GM21526 (cell line): ENCODE results near the gene RYR3.

ENCODE experiments used
- ATAC-seq: cut with Tn5 transposase; IDR thresholded peaks from one replicate; pipeline ENCODE4 v1.9.1; 2021; ENCODE audit warnings: moderate library complexity; ENCODE audit not compliant: unreplicated experiment, low FRiP score

Gene RYR3

GRCh38 chr15:33678602-33679001, 367.8 kb downstream of the RYR3 start:
- no peak for ATAC-seq

- no peak for ATAC-seq
These were observed 368.3 kb downstream of the RYR3 start for GRCh38 chr15:33679061-33679460.

DNA sequence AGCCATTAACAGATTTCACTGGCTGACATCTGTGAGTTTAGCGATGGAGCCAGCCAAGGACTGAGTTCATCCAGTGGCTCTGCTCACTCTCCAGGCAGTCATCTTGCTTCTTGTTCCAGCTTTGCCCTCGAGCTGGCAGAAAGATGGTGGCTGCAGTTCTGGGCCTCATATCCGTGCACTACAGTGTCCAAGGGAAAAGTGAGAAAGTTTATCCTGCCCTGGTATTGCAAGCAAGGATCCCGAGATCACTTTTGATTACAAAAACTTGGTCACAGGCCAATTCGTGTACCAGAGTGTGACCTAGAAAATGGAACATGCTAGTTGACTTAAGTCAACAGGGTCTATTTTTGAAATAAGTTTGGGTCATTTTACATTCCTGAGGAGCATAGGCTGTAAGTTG, 369.6 kb downstream of the RYR3 start:
- no peak for ATAC-seq

DNA sequence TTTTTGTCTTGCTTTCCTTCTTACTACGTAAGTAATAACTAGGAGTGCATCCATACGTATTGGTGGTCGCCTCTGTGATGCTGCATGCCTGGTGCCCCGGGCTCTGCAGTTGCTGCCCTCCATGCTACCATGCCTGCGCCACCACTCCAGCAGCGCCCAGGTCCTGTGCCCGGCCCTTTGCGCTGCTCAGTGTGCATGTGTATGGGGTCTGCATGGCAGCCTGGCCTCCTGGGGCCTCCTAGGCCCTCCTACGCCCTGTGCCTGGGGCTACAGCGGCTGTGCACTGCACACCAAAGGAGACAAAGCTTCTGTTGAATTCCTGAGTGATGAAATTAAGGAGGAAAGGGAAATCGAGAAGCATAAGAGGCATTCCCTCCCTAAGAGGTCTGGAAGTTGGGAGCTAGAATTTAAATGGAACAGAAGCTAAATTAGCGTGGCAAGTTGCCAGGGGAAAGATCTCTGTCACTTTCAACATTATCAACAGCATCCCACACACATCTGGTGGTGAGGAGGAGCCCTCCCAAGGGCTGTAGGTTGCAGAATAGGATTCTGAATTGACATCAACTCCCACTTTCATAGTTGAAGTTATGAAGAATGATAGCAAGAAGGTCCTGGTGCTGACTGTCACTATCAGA, 382.5 kb downstream of the RYR3 start:
- ATAC-seq: no peak

DNA sequence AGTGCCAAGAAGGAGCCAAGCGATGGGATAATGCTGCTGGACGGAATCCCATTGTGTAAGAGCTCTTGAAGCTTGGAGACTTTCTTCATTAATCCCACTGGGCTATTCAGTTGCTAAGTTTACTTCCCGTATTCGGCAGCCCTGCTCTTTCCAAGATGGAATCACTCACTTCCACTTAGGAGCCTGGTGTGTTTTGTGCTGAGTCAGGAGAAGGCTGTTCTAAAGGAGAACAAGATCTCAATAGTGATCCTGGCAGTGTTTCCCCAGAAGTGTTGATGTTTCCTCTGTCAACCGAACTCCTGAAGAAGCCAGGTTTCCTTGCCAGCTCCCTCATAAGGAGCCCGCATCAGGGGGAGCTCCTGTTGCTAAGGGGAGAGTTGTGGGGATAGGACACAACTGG, 387.4 kb downstream of the RYR3 start:
- ATAC-seq: no peak

DNA sequence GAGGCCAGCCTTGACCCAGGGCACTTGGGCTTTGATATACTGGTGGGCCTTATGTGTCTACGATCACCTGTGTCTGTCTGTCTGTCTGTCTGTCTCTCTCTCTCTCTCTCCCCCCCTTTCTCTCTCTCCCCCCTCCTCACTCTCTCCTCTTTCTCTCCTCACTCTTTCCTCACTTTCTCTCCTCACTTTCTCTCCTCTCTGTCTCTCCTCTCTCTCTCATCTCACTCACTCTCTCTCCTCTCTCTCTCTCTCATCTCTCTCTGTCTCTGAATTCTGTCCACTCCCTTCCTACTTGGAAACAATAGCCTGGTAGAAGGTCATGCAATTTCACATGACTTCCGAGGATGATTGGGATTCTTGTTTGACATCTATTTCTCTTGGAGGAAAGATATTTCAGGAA, 388.4 kb downstream of the RYR3 start:
- ATAC-seq: no peak

DNA sequence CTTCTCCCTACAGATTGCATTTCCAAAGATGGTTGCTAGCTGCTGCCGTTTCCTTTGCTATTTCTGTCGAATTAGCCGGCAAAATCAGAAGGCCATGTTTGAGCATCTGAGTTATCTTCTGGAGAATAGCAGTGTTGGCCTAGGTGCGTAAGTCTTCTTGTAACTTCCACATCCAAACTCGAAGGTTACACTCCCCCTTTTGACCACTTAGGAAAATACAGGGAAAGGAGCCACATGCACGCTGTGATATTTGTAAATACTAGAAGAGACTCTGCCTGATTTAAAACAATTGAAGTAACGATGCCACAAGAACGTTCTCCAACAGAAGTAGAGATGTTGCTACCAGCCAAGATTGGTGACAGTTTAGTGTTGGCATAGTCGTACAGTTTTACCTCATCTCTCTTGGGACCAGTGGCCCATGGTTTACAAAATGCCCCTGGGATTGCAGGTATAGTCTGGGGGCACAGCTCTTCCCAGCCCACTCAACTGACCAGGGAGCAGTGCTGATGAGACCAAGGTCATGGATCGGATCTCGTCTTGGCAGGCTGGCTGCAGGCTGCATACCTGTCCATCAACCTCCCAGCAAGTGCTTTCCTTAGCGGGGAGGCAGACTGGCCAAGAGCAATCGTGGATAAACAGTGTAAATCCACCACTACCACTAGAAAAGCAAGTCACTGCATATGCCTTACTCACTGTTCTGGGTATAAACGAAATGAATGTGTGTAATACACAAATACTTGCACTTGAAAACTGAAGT, 389.1 kb downstream of the RYR3 start:
- ATAC-seq: no peak

- no peak for ATAC-seq
These were observed 390.0 kb downstream of the RYR3 start for GRCh38 chr15:33700695-33701303.

DNA sequence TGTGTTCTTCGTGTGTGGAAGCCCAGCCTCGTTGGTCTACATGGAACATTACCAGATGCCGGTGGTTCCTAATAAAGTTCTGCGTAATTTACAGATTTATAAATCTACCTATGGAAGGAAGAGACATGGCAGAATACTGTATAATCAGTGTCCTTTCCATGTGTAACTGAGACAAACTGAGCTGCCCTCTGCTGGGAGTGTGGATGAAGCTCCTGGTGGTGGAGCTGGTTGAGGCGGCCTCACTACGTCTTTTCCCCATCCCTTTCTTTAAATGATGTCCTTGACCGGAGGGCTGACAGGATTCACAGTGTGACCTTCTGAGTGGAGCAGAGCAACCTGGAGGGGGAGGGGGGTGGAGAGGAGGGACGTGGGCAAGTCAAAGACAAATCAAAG, 390.5 kb downstream of the RYR3 start:
- ATAC-seq: no peak

GRCh38 chr15:33706173-33706572, 395.4 kb downstream of the RYR3 start:
- no peak for ATAC-seq

GRCh38 chr15:33710748-33711147, 400.0 kb downstream of the RYR3 start:
- no peak for ATAC-seq

DNA sequence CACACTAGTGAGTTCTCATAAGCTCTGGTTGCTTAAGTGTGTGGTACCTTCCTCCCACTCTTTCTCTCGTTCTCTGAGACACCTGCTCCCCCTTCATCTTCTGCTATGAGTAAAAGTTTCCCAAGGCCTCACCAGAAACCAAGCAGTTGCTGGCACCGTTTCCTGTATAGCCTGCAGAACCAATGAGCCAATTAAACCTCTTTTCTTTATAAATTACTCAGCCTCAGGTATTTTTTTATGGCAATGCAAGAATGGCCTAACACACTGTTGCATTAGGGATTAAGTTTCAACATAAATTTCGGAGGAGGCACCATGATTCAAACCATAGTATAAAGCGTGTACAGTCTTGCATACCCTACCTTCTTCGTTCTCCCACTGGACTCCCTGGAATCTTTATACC, 405.3 kb downstream of the RYR3 start:
- no peak for ATAC-seq

- ATAC-seq: no peak
These were observed 410.2 kb downstream of the RYR3 start for GRCh38 chr15:33720952-33721351.

DNA sequence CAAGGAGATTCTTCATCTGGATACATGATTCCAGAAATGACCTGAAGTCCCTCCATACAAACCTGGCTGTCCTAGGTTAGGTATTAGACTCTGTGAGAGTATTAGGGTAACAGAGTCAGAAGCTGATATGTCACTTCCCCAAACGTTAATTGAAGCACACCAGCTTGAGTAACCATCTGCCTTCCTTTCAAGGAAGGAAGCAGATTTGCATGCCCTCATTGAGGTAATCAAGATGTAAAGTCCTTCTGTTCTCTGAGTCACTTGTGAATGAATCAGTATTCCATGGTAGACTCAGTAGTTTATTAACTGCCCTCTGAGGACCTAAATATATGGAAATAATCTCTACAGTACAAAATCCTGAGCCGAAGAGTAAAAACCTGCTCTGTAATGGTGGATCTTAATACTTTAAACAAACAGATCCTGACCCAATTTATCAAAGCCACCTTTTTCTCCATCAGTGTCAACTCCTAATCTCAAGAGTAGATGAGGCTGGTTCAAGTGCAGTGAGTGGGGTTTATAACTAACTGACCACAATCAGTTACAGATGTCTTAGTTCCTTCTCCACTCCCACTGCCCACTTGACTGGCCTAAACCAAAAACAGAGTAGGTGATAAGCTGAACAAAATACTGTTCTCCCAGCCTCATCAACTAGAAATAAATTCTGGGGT, 411.4 kb downstream of the RYR3 start:
- ATAC-seq: peak; percentile 69

GRCh38 chr15:33722673-33723015, 411.9 kb downstream of the RYR3 start:
- ATAC-seq: no peak

DNA sequence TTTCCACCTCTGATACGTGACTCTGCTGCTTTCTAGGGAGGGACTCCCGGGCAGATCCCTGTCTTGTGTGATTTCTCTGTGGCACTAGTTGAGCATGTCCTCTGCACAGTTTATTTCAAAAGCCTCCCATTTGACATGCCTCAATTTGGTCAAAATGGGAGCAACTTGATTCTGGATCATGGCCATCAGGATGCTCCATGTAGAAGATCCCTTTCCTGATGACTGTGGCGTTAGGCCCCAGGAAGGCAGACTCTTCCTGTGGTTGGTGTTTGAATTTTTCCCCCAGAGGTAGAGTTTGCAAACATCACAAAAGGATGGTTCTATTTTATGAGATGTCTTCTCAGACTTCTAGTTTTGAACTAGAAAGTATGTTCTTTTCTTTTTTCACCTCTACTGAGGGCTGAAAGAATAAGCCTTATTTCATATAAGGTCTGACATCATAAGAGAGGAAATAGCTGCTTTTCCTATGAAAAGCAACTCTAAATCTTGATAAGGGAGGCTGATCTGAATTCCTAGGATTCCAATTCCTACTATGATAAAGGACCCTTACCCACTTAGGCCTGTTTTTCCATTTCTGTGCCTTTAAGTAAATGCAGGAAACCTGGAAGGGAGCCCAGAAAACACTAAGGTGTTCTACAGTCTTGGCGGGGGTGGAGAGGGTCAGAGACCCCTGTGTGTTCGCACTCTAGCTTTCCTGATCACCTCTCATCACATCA, 413.7 kb downstream of the RYR3 start:
- ATAC-seq: no peak

GRCh38 chr15:33729653-33730052, 418.9 kb downstream of the RYR3 start:
- ATAC-seq: no peak

DNA sequence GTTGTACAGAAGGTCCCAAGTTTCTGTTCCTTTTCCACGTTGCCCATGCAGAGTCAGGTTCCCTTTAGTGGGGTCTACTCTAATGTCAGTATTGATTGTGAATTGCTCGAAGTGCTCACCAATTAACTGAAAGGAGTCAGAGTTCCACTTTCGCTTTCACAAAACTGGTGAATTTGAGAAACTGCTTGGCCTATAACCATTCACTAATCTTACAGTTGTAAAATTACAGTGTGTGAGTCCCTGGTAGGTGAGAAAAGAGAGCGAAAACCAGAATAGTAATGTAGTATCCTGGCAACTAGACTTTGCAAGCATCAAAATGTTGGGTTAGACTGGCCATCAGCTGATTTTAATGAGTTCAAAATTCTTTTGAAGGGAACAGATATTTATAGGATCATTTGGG, 420.0 kb downstream of the RYR3 start:
- ATAC-seq: no peak

DNA sequence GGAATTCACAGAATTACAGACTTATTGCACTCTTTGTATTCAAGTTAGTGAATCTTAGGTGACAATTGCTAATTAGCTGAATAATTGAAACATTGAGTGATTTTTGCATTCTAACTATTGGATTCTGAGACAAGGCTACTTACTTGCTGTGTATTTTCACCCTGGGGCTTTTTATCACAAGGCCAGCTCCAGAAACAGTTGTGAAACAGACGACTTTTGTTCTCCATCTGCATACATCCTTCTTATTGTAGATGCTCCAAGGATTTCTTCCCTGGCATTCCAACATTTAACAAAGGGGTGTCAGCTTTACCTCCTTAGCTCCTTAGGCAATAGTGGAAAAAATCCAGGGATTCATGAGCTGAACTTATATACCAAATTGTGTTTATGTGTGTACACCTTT, 424.4 kb downstream of the RYR3 start:
- no peak for ATAC-seq

GRCh38 chr15:33735637-33736247, 425.0 kb downstream of the RYR3 start:
- no peak for ATAC-seq
